HG02759 (cell line): Measurements from ENCODE around the gene PLEKHA4.
"Not testable (repeated sequence)": the region's sequence is repeated elsewhere in the genome, so short reads cannot be mapped to it uniquely, and the experiment has no call there.

Source experiments
- ATAC-seq: cut with Tn5 transposase; IDR thresholded peaks from one replicate; pipeline ENCODE4 v1.9.1; 2021; ENCODE audit warnings: mild to moderate bottlenecking, moderate library complexity; ENCODE audit not compliant: unreplicated experiment

PLEKHA4 gene

DNA sequence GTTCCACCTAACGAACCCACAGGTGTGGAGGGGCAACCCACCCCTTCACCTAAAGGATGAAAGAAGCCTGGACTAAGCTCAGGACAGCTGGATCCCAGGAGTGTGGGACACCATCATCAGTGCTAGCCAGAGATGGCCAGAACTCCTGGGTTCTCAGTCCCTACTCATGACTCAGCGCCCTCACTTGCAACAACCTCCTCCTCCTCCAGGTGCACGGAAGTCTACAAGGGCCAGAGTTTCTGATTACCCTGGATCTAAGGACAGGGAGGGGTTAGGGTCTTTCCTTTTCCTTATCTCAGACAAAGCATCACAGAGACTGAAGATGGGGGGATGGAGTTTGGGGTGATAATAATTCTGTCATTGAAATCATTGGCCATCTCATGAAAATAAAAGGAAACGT, 22.1 kb upstream of the PLEKHA4 start:
- ATAC-seq = no peak

DNA sequence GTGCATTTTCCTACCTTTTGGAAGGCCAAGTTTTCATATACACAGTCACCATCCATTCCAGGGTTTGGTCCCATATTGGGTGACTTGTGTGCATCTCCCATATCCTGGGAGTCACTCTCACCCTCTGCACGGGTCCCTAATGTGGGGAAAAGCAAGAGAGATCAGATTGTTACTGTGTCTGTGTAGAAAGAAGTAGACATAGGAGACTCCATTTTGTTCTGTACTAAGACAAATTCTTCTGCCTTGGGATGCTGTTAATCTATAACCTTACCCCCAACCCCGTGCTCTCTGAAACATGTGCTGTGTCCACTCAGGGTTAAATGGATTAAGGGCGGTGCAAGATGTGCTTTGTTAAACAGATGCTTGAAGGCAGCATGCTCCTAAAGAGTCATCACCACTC, 21.1 kb upstream of the PLEKHA4 start:
- not testable (repeated sequence) for ATAC-seq

GRCh38 chr19:48887861-48888612, 19.6 kb upstream of the PLEKHA4 start:
- ATAC-seq = no peak

- no peak for ATAC-seq
These were observed 15.3 kb upstream of the PLEKHA4 start for GRCh38 chr19:48883726-48884125.

DNA sequence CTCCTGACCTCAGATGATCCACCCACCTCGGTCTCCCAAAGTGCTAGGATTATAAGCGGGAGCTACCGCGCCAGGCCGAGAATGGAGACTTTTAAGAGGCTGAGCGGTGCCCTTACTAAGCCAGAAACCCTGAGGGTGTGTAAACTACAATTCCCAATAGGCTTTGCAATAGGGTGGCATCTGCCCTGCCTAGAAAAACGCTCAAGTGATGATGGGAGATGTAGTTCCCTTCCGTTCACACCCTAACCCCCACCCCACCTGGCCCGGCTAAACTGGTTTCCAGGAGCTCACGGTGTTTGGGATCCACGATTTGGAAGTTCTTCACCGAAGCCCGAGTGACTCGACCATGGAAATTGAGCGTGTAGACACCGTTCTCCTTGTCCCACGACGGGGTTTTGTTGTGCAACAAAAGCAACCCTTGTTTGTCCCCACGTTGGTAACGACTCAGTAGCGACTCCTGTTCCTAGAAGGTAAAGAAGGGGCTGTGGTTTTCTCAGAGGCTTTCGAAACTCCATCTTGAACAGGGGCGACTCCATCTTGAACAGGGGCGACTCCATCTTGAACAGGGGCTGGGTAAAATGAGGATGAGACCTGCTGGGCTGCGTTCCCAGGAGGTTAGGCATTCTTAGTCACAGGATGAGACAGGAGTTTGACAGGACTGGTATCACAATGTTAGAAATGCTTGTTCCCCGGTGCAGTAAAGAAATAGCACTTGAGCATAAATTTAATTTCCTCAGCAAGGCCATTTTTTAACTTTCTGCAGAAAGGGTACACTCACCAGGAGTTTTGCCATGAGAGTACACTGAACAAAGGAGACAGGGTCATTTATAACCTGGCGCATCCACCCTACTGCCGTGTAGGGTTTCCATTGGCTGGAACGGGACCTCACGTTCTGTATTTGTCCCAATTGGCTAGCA, 13.6 kb upstream of the PLEKHA4 start:
- ATAC-seq = no peak

DNA sequence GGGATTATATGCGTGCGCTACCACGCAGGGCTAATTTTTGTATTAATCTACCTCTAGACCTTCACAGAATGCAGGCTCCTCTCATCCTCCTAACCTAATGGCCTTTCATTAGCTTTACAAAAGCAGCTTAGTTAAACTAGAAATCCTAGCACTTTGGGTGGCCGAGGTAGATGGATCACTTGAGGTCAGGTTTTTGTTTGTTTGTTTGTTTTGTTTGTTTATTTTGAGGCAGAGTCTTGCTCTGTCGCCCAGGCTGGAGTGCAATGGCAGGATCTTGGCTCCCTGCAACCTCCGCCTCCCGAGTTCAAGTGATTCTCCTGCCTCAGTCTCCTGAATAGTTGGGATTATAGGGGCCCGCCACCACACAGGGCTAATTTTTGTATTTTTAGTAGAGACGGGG, 11.3 kb upstream of the PLEKHA4 start:
- not testable (repeated sequence) for ATAC-seq

GRCh38 chr19:48879025-48879637, 10.7 kb upstream of the PLEKHA4 start:
- ATAC-seq = no peak

- no peak for ATAC-seq
These were observed 10.0 kb upstream of the PLEKHA4 start for GRCh38 chr19:48878196-48879024.

- ATAC-seq = no peak
These were observed 9.4 kb upstream of the PLEKHA4 start for GRCh38 chr19:48877855-48878195.

DNA sequence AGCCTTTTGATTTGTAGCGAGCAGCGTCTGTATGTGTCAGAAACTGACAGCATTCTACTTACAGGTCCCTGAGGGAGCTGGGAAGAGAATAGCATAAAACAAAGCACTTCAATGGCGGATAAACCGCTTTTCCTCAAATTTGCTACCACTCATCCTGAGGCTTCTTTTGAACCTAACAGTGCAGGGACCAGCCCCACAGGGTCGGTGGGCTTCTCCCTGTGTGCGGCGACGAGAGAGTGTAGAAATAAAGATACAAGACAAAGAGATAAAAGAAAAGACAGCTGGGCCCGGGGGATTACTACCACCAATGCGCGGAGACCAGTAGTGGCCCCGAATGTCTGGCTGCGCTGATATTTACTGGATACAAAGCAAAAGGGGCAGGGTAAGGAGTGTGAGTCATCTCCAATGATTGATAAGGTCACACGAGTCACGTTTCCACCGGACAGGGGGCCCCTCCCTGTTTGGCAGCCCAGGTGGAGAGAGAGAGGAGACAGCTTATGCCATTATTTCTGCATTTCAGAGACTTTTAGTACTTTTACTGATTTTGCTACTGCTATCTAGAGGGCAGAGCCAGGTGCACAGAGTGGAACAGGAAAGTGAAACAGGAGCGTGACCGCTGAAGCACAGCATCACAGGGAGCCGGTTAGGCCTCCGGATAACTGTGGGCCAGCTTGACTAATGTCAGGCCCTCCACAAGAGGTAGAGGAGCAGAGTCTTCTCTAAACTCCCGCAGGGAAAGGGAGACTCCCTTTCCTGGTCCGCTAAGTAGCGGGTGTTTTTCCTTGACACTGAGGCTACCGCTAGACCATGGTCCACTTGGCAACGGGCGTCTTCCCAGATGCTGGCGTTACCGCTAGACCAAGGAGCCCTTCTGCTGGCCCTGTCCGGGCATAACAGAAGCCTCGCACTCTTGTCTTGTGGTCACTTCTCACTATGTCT, 7.9 kb upstream of the PLEKHA4 start:
- ATAC-seq = not testable (repeated sequence)

DNA sequence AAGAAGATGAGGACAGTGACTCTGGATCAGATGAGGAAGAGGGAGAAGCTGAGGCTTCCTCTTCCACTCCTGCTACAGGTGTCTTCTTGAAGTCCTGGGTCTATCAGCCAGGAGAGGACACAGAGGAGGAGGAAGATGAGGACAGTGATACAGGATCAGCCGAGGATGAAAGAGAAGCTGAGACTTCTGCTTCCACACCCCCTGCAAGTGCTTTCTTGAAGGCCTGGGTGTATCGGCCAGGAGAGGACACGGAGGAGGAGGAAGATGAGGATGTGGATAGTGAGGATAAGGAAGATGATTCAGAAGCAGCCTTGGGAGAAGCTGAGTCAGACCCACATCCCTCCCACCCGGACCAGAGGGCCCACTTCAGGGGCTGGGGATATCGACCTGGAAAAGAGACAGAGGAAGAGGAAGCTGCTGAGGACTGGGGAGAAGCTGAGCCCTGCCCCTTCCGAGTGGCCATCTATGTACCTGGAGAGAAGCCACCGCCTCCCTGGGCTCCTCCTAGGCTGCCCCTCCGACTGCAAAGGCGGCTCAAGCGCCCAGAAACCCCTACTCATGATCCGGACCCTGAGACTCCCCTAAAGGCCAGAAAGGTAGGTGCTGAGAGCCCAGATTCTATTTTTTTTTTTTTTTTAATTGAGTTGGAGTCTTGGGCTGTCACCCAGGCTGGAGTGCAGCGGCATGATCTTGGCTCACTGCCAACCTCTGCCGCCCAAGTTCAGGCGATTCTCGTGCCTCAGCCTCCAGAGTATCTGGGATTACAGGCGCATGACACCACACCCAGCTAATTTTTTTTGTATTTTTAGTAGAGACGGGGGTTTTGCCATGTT, 6.1 kb upstream of the PLEKHA4 start:
- ATAC-seq = peak; percentile 1

DNA sequence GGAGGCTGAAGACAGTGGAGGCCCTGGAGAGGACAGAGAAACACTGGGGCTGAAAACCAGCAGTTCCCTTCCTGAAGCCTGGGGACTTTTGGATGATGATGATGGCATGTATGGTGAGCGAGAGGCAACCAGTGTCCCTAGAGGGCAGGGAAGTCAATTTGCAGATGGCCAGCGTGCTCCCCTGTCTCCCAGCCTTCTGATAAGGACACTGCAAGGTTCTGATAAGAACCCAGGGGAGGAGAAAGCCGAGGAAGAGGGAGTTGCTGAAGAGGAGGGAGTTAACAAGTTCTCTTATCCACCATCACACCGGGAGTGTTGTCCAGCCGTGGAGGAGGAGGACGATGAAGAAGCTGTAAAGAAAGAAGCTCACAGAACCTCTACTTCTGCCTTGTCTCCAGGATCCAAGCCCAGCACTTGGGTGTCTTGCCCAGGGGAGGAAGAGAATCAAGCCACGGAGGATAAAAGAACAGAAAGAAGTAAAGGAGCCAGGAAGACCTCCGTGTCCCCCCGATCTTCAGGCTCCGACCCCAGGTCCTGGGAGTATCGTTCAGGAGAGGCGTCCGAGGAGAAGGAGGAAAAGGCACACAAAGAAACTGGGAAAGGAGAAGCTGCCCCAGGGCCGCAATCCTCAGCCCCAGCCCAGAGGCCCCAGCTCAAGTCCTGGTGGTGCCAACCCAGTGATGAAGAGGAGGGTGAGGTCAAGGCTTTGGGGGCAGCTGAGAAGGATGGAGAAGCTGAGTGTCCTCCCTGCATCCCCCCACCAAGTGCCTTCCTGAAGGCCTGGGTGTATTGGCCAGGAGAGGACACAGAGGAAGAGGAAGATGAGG, 5.3 kb upstream of the PLEKHA4 start:
- no peak for ATAC-seq

GRCh38 chr19:48872884-48873475, 4.6 kb upstream of the PLEKHA4 start:
- ATAC-seq = peak; percentile 28

GRCh38 chr19:48872182-48872883, 3.9 kb upstream of the PLEKHA4 start, which contains the start of gene PPP1R15A:
TSS of gene PPP1R15A (plus strand) at chr19:48872421. CDS start at chr19:48873234, 813 bp downstream.
- ATAC-seq = peak; percentile 49

- ATAC-seq = not testable (repeated sequence)
These were observed 3.2 kb upstream of the PLEKHA4 start for GRCh38 chr19:48871471-48872181.

DNA sequence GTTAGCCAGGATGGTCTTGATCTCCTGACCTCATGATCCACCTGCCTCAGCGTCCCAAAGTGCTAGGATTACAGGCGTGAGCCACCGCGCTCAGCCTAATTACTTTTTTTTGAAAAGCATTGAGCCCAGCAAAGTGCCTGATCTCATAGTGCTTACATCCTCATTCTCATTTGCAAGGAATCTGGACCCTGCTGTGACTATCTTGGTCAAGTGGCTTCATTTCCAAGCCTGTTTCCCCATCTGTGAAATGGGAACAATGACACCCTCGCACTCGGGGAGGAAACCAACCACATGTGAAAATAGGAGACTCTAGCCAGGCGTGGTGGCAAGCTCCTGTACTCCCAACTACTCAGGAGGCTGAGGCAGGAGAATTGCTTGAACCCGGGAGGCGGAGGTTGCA, 1.6 kb upstream of the PLEKHA4 start:
- no peak for ATAC-seq
